ENCODE measurements around the gene ATP11A. TPM values are rescaled to one million over a fixed set of nuclear protein-coding genes. Genes with fewer than 3 reads are reported as not detected.
"Not testable (repeated sequence)": the region's sequence is repeated elsewhere in the genome, so short reads cannot be mapped to it uniquely, and the experiment has no call there.

Gene ATP11A
- polyA plus RNA-seq, 3 donors = 38.4 to 87.7 (median 43.9) TPM

DNA sequence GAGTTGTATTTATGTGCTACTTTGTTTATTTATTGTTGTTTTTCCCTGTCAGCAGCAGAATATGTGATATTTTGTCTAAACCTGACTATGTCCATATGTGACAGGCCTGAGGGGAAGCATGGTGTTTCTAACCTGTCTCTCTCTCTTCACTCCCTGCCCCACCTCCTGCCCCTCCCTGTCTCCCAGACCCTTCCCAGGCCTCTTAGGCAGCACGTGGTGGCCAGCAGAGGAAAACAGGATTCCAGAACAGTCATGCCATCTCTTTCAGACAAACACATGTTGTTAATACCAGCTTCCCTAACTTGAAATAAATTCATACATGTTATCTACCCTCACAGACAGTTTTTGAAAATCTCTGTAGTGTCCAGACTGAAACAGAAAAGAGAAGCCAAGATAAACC, 31.0 kb upstream of the ATP11A start:
- no peak for DNase-seq (ENCODE audit: extremely low read depth in 1 of 11, low read depth in 9 of 11, low spot score in 4 of 11)

DNA sequence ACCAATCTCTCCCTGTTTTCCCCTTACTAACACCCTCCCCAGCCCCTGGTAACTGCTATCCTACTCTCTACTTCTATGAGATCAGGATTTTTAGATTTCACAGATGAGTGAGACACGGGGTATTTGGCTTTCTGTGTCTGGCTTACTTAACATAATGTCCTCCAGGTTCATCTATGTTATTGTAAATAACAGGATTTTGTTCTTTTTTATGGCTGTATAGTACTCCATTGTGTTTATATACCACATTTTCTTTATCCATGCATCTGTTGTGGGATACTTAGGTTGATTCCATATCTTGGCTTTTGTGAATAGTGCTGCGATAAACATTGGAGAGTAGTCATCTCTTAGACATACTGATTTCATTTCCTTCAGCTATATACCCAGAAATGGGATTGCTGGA, 28.5 kb upstream of the ATP11A start:
- DNase-seq (ENCODE audit: extremely low read depth in 1 of 11, low read depth in 9 of 11, low spot score in 4 of 11) = no peak

DNA sequence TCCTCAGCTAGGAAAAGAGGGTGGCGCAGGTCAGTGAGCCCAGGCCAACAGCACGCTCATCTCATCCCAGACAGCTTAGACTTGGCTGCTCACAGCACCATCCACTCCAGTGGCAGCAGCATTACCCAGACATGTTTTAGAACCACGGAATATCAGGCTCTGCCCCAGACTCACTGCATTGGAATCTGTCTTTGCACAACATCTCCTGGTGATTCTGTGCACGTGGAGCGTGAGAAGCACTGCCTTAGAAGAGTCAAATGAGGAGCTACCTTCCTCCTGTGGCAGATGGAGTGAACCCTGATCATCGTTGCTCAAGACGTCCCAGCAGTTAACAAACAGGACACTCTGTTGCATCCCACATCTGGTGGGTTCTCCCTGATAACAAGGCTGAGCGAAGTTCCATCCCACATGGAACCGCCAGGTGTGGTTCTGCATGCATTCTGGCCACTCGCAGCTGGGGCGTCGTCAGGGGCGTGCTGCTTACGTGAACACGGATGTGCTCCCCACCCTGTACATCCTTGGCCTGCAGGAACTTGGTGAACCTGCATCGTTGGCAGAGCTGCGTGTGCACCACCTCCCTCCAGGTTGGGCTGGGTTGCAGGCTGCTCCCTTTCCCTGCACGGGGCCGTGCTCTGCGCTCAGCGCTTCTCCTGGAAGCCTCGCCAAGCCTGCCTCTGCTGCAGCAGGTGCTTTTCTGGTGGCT, 25.2 kb upstream of the ATP11A start:
- no peak for DNase-seq (ENCODE audit: extremely low read depth in 1 of 11, low read depth in 9 of 11, low spot score in 4 of 11)

DNA sequence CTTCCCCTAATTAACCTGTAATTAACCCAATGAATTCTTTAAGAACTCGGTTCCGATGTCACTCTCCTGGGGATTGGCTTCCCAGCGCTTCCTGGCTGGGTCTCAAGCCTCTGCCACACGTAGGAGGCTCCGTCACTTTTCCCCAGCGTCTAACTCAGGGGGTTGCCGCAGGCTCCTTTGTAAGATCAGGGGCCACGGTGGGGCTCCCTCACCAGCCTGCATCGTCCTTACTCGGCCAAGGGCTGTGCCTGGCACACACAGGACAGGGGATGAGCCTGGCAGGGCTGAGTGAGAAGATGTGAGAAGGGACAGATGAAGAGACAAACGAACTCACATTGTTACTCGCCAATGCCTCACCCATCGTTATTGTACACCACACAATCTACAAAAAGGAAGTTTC, 20.9 kb upstream of the ATP11A start:
- no peak for DNase-seq (ENCODE audit: extremely low read depth in 1 of 11, low read depth in 9 of 11, low spot score in 4 of 11)

DNA sequence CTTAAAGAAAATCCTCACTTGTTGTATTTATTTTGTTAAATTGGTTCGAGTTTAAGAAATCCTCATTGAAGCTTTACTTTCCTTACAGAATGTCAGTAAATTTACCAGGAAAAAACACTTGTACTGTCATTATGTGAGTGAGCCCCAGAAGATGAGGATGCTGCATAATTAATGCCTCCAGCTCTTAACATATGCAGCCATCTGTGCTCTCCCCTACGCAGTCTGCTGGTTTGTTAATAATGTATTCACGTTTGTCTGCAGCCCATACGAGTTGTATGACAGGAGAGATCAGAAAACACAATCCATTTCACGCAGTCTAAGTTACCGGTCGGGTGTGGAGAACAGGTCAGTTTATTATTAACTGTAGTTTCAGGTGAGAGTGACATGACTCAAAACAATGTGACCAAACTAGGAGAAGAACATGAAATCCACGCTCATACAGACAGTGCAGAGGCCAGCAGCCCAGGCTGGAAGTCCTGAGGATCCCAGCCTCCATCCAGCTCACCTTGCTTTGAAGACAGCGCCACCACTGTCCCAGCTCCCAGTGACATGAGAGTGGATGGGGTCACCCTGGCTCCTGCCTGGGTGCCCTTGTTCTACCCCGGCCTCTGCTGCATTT, 19.8 kb upstream of the ATP11A start:
- DNase-seq (ENCODE audit: extremely low read depth in 1 of 11, low read depth in 9 of 11, low spot score in 4 of 11) = peak in 2 of 11 donors; percentile 39 to 40

DNA sequence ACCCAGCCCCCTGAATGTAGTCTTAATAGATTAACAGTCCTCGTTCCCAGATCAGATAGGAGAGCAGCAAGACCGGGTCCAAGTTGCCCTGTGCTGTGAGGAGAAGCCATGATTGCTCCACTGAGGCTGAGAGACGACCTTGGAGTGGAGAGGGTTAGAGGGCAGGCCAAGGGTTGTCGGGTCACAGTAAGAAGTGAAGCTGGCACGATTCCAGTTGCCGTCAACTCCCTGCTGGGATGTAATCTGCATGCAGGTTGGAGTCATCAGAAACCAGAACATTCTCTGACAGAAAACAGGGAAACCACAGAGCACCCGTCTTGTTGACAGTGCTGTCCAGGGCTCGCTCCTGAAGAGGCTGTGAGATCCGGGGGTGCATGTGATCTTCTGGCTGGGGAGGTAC, 19.0 kb upstream of the ATP11A start:
- DNase-seq (ENCODE audit: extremely low read depth in 1 of 11, low read depth in 9 of 11, low spot score in 4 of 11) = no peak

DNA sequence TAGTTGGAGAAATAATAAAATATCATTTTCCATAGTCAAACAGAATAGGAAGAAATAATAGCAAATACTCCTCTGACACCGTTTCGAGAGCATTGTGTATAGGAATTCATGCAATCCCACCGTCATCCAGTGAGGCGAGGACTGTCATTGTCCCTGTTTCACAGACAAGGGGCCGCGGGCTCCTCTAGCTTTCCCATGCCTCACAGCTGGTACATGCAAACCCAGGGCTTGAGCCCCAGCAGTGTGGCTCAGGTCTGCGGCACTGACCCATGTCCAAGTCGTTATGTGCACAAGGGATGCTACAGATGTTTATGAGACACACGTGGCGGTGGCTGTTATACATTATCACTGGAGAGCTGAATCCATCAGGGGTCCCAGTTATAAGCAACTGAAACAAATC, 18.5 kb upstream of the ATP11A start:
- DNase-seq (ENCODE audit: extremely low read depth in 1 of 11, low read depth in 9 of 11, low spot score in 4 of 11) = no peak

DNA sequence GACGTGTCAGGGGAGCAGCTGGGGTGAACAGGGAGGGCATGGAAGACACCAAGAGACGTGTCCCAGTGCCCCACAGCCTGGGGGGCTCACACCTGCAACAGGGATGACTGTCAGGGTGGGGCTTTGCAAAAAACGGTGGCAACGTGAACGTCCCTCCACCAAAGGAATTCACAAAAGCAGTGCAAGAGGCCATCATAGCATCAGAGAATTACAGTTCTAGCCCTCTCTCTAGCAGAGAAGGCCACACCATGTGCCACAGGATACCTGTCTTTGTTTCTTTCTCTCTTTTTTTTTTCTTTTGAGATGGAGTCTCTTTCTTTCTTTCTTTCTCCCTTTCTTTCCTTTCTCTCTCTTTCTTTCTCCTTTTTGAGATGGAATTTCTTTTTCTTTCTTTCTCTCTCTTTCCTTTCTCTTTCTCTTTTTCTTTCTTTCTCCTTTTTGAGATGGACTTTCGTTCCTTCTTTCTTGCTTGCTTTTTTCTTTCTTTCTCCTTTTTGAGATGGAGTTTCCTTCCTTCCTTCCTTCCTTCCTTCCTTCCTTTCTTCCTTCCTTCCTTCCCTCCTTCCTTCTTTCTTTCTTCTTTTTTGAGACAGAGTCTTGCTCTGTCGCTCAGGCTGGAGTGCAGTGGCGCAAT, 17.1 kb upstream of the ATP11A start:
- DNase-seq (ENCODE audit: extremely low read depth in 1 of 11, low read depth in 9 of 11, low spot score in 4 of 11) = no peak

DNA sequence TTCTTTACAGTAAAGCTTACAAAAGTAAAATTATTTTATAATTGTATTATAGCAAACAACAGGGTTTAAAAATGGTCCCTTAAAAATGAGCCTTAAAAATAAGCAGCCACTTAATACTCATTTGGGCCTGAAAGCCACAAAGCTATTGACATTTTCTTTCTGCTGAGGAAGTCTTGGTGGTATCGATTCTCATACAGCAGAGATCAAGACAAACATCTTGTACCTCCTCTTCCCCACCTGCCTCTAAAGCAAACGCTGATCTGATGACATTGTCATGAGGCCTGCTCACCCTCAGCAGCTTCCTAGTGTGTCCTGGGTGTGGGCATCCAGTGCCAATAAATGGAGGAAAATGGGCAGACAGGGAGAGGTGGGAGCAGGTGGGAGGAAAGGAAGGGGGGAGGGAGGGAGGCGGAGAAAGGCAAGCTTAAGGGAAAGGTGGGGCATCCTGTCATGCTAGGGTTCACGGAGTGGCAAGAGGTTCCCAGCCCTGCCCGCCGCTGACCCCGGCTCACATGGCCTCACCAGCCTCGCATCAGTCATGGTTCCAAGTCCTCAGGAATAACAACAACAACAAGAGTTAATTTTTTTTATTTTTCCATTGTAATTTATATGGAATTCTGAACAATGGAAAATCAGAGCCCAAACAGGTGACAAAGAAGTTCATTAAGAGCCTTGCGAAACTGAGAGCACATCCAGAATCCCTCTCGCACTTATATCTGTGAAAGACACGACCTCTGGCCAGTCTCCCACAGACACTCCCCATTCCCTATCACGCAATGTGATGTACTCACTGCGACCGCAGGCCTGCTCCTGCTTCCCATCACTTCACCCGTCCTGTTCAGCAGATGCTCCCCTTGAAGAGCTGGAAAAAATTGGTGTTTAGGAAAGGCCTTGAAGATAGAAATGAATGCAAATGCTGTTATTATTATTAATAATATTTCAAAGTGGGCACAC, 15.1 kb upstream of the ATP11A start:
- no peak for DNase-seq (ENCODE audit: extremely low read depth in 1 of 11, low read depth in 9 of 11, low spot score in 4 of 11)

DNA sequence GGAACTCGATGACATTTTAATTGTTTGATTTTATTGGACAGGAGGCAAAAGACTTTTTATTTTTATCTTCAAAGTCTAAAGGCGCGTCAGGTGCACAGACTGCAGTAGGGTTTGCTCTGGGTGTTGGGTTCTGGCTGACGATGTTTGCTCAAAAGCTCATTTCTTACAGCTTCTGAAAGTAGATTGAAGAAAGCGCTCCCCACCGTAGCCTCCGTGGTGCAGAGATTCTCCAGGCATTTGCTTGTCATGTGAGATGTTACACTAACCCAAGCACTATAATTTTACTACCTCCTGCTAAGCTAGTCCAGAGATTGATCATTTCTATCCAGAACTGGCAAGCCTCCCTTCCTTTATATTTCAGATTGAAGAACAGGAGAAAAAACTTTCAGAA, 14.5 kb upstream of the ATP11A start:
- DNase-seq (ENCODE audit: extremely low read depth in 1 of 11, low read depth in 9 of 11, low spot score in 4 of 11) = no peak

DNA sequence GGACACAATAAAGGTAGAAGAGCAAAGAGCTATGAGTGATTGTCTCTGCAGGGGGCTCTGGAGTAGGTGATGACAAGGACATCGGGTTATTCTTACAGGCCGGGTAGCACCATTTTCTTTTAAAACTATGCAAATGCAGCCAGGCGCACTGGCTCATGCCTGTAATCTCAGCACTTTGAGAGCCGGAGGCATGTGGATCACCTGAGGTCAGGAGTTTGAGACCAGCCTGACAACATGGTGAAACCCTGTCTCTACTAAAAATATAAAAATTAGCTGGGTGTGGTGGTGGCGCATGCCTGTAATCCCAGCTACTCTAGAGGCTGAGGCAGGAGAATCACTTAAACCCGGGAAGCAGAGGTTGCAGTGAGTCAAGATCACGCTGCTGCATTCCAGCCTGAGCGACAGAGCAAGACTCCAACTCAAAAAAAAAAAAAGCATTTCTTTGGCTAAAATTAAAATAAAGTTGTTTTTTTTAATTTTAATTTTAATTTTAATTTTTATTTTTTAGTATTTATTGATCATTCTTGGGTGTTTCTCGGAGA, 12.3 kb upstream of the ATP11A start:
- DNase-seq (ENCODE audit: extremely low read depth in 1 of 11, low read depth in 9 of 11, low spot score in 4 of 11) = not testable (repeated sequence)

DNA sequence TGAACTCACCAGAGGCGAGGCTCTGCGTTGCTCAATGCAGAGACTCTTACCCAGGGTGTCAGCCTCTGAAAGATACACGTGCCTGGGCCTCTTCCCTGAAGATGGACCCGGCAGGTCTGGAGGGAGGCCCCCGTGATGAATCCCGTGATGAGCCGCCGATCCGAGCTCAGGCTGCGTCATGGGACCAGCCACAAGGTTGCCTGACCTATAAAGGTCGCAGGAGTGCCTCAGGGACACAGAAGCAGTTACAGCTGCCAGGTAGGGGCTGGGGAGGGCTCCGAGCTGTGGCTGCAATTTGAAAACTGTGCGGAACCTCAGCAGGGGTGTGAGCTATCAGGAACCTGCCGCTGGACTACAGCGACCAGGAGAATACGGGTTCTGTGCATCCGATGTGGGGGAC, 10.5 kb upstream of the ATP11A start:
- no peak for DNase-seq (ENCODE audit: extremely low read depth in 1 of 11, low read depth in 9 of 11, low spot score in 4 of 11)

DNA sequence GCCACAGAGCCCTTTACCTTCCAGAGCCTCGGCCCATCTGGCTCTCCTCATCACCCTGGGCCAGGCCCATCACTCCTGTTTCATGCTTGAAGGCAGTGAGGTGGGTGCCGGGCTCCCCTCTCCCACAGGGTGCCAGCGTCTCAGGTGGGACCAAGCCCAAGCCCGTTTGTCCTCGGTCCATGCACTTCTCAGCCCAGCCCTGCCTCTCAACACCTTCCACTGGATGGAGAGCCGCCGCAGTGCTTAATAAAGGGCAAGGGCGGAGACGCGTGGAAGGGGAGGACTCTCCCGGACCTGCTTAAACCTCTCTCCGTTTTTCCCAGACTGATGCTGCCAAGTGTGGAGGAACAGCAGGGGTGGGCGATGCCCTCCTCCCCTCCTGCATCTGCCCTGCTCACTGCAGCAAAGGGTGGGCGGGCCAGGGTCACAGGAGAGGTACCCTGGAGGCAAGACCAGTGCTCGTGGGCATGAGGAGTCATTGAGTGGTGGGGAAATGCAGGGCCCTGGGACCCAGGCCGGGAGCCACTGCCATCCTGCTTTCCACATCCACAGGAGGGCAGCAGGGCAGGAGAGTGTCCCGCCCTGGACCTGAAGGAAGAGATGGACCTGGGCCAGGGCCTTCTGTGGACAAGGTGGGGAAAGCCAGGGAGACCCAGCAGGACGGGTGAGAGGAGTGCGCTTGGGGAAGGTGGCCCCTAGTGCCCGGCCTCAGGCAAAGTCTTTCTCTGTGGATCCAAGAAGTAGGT, 9.7 kb upstream of the ATP11A start:
- no peak for DNase-seq (ENCODE audit: extremely low read depth in 1 of 11, low read depth in 9 of 11, low spot score in 4 of 11)

DNA sequence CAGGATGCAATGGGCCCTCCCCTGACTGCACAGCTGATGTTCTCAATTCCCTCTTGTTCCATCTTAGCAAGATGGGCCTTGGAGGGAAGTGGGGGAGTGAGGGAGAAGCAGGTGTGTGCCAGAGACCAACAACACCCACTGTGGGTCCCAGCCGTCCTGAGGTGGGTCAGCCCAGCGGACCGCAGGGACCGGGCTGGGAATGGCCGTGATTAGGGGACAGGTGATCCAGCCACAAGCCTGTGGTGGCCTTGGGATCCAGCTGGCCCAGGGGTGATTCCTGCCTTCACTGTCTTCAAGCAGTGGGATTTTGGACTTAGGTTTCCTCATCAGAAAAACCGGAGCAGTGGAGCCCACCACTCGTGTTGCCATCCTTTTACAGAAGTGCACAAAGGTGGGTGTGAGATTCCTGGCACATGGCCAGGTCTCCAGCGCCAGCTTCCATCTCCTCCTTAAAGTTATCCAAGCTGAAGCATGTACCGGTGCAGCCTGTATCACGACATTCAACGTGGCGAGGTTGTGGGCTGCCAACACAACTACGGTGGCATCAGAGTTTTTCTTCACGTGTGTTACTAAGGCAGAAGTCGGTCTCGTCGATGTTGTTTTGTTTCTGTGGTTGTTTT, 9.0 kb upstream of the ATP11A start:
- no peak for DNase-seq (ENCODE audit: extremely low read depth in 1 of 11, low read depth in 9 of 11, low spot score in 4 of 11)

DNA sequence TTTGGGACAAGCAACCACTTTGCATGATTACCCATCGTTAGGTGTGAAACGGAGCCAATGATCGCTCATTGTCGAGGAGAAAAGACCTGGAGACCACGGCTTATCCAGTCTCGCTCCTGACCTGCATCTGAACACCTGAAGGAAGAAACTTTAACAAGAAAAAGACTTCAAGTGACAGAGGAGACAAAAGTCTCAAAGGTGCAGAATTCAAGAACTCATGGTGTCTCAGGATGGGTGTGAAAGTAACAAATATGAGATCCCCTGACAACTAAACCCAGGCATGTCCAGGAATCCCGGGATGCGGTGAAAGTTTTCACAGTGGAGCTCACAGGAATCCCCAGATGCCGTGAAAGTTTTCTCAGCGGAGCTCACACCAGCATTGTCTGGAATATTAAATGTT, 6.3 kb upstream of the ATP11A start:
- DNase-seq (ENCODE audit: extremely low read depth in 1 of 11, low read depth in 9 of 11, low spot score in 4 of 11) = no peak

DNA sequence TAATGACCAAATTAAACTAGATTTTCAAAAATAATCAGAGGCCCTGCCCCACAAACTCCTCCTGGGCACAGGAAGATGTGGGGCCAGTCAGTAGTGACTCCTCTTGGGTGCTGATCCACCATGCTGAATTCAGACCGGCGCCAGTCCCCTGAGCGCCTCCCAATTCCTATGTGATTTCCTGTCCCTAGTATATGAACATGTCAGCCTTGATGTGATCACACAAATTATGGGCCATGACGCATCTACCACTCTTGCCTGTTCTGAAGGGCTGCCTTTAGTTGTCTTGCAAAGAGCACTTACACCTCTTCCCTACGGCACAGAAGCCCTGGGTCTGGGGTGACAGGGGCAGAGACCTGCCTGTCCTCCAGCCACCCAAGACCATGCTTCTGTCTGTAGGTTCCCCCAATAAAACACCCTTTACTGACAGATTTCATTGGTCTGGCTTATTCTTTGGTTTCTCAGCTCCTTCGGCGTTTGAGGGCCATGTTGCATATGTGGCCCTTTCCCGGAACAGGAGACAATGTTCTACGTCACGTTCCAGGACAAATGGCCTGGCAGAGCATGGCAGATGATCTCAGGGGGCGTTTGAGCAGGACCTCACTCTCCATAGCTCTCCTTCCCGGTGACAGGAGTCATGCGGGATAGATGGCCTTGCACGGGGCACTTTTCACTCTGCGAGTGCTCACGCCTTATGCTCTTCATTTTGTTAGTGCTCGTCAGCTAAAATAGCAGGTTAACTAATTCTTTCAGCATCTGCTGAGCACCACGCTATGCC, 5.6 kb upstream of the ATP11A start:
- no peak for DNase-seq (ENCODE audit: extremely low read depth in 1 of 11, low read depth in 9 of 11, low spot score in 4 of 11)

DNA sequence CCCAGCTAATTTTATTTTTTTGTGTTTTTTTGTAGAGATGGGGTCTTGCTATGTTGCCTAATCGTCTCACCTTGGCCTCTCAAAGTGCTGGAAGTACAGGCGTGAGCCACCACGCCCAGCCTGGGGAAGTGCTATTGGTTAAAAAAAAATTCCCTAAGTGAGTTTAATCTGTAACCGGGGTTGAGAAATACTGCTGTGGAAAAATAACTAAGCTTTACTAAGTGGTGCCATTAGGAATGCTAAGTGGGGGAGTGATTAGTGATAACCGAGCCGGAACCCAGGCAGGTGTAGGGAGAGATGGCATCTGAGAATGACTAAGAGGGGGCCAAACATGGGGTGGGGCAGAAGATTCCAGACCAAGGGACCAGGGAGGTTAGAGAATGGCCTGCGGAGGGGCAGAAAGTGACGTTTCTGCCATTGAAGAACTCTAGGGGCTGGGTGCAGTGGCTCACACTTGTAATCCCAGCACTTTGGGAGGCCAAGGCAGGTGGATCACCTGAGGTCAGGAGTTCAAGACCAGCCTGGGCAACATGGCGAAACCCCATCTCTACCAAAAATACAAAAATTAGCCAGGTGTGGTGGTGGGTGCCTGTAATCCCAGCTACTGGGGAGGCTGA, 4.5 kb upstream of the ATP11A start:
- DNase-seq (ENCODE audit: extremely low read depth in 1 of 11, low read depth in 9 of 11, low spot score in 4 of 11) = not testable (repeated sequence)

Data from renal cortex interstitium (tissue), 11 donors.